NCI-H2107 treated with DMSO at 0.1 percent for 48 hours (cell line): Measurements from ENCODE around the gene PRKACB.
"Not testable (repeated sequence)": the region's sequence is repeated elsewhere in the genome, so short reads cannot be mapped to it uniquely, and the experiment has no call there.

ENCODE experiments used
- DNase-seq: peaks from one replicate; lab custom pipeline; 2025; ENCODE audit not compliant: unreplicated experiment; lab: John Stamatoyannopoulos, UW

PRKACB gene

DNA sequence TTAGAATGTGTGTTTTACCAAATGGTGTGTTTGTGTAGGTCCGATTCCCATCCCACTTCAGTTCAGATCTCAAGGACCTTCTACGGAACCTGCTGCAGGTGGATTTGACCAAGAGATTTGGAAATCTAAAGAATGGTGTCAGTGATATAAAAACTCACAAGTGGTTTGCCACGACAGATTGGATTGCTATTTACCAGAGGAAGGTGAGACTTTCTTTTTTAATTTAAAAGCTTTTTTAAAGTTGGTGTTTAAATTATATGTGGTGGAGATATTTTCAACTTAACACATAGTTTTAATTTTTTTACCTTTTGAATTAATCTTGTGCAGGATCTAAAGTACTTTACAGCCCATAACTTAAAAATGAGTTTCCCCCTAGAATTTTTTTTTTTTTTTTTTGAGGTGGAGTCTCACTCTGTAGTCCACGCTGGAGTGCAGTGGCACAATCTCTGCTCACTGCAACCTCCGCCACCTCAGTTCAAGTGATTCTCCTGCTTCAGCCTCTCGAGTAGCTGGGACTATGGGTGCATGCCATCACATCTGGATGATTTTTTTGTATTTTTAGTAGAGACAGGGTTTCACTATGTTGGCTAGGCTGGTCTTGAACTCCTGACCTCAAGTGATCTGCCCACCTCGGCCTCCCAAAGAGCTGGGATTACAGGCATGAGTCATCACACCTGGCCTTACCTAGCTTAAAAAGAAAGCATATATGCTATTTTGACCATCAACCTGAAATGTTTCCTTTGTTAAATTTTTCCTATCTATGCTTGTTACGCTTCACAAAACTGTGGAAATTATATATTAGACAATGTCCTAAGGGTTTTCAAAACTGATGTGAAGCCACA is 70.3 kb downstream of the PRKACB start:
- no peak for DNase-seq

- DNase-seq, result no peak
Observed at GRCh38 chr1:84217239-84217638, 73.2 kb downstream of the PRKACB start.

- no peak for DNase-seq
Observed at GRCh38 chr1:84223751-84224432, 79.8 kb downstream of the PRKACB start.

GRCh38 chr1:84224905-84225304 is 80.8 kb downstream of the PRKACB start:
- DNase-seq, result no peak

GRCh38 chr1:84225646-84226045 is 81.6 kb downstream of the PRKACB start:
- DNase-seq, result no peak

- not testable (repeated sequence) for DNase-seq
Observed at GRCh38 chr1:84232676-84233075, 88.6 kb downstream of the PRKACB start.

DNA sequence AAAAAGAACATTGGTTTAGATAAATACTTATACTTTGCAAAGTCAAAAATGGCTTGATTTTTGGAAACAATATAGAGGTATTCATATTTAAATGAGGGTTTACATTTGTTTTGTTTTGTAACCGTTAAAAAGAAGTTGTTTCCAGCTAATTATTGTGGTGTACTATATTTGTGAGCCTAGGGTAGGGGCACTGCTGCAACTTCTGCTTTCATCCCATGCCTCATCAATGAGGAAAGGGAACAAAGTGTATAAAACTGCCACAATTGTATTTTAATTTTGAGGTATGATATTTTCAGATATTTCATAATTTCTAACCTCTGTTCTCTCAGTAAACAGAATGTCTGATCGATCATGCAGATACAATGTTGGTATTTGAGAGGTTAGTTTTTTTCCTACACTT is 92.2 kb downstream of the PRKACB start:
- no peak for DNase-seq

- DNase-seq, result no peak
Observed at GRCh38 chr1:84242641-84243040, 98.6 kb downstream of the PRKACB start.

- no peak for DNase-seq
Observed at GRCh38 chr1:84245563-84245962, 101.5 kb downstream of the PRKACB start.

DNA sequence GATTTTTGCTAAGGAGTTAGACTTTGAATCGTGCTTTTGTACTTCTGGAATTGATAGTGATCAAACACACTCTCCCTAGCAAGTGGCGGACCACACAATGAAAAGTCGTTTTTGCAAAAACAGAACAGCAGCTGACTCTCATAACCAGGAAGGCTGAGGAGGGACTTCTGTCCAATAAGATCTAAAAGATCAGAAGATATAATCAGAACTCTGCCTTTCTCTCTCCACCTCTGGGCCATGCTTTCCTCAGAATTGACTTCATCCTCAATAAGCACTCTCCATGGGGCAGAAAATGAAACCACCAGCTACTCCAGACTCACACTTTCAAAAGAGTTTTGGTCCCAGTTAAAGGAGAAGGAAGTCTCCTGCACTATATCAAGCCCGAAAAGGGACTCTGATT is 102.1 kb downstream of the PRKACB start:
- DNase-seq, result no peak

GRCh38 chr1:84247425-84248220 is 103.6 kb downstream of the PRKACB start:
- no peak for DNase-seq

DNA sequence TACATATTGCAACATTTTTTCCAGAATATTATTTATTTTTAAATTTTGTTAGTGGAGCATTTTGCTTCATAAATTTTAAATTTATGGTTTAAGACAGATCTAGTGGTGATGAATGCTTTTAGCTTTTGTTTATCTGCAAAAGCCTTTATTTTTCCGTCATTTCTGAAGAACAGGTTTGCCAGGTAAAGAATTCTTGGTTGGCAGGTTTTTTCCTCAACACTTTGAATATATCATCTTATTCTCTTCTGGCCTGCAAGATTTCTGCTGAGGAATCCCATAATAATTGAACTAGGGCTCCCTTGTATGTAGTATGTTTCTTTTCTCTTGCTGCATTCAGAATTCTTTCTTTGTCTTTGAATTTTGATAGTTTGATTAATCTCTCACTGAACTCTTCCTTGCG is 106.6 kb downstream of the PRKACB start:
- no peak for DNase-seq

DNA sequence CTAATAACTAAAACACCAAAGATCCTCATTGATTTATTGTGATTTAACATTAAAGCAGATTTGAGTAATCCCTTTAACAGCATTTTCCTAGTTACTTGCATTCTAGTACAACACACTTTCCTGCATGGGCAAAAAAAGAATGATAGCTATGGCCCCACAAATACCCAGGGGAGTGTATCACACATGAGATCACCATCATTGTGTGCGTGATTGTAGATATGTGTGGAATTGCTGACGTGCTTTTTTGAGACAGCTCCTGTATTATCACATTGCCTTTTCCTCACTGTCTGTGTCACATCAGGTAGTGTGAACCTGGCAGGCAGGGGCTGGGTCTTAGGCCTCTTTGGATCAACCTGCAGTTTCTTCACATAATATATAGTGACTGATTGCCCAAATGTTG is 109.0 kb downstream of the PRKACB start:
- no peak for DNase-seq

- DNase-seq, result no peak
Observed at GRCh38 chr1:84253891-84254290, 109.8 kb downstream of the PRKACB start.

GRCh38 chr1:84254703-84255238 is 110.7 kb downstream of the PRKACB start:
- DNase-seq, result no peak

GRCh38 chr1:84255582-84255981 is 111.5 kb downstream of the PRKACB start:
- DNase-seq, result no peak

GRCh38 chr1:84257617-84258016 is 113.5 kb downstream of the PRKACB start:
- no peak for DNase-seq

DNA sequence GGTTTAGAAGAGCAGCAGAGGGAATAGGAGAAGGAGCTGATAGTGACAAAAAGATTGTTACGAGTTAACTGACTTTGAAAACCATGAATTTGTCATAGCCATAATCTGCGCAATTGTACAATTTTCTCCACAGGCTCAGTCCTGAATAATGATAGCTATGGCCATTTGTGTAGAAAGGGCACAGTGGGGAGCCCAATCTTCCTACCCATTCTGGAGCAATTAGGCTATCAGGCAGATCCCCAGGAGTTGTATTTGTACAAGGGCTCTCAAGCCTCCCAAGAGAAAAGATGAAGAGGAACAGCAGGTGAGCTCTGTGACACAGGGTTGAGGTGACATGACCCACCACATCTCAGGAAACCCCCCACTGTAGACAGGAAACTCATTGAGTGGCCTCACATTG is 115.3 kb downstream of the PRKACB start:
- DNase-seq, result peak; percentile 52

DNA sequence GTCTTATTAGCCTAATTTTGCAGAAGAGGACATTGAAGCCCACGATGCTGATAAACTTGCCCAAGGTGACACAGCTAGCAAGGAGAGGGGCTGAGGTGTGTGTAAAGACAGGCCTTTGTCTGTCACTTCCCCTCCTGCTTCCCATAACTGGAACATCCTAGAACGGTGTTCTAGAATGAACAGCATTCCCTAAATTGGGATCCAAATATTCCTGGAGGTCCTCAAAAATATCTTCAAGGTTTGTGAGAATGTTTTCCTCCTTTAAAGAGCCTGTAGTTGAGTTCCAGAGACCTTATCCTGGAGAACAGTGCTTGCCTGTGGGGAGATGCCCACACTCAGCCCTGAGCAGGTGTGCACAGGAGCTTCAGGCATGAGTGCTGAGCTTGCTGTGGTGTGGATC is 115.9 kb downstream of the PRKACB start:
- no peak for DNase-seq

GRCh38 chr1:84260852-84261518 is 116.9 kb downstream of the PRKACB start:
- peak; percentile 19 for DNase-seq

GRCh38 chr1:84264961-84265360 is 120.9 kb downstream of the PRKACB start:
- DNase-seq, result no peak
